DOHH2 (cell line): ENCODE data around the gene BRD7.
"Not testable (repeated sequence)": the region's sequence is repeated elsewhere in the genome, so short reads cannot be mapped to it uniquely, and the experiment has no call there.

Experiments used
- EZH2phosphoT487 ChIP-seq: fragments of 200-600 bp; sonication (generic); IDR thresholded peaks from 2 replicates; pipeline ENCODE4 v1.6.1; 2017; ENCODE audit warnings: borderline replicate concordance, mild to moderate bottlenecking, antibody characterized with exemption, low read length, moderate library complexity, mixed read lengths
- TF ChIP-seq, protein P1 (sequence below): fragments of 200-600 bp; sonication (generic); IDR thresholded peaks from one replicate; pipeline ENCODE4 v1.5.1; 2014; ENCODE audit warnings: antibody characterized with exemption, mild to moderate bottlenecking, low read depth, low read length; ENCODE audit not compliant: poor library complexity, severe bottlenecking

DNA sequence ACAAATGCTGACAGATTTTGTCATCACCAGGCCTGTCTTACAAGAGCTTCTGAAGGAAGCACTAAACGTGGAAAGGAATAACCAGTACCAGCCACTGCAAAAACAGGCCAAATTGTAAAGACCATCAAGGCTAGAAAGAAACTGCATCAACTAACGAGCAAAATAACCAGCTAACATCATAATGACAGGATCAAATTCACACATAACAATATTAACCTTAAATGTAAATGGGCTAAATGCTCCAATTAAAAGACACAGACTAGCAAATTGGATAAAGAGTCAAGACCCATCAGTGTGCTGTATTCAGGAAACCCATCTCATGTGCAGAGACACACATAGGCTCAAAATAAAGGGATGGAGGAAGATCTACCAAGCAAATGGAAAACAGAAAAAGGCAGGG, 23.6 kb downstream of the BRD7 start:
- TF ChIP-seq, protein P1, sequence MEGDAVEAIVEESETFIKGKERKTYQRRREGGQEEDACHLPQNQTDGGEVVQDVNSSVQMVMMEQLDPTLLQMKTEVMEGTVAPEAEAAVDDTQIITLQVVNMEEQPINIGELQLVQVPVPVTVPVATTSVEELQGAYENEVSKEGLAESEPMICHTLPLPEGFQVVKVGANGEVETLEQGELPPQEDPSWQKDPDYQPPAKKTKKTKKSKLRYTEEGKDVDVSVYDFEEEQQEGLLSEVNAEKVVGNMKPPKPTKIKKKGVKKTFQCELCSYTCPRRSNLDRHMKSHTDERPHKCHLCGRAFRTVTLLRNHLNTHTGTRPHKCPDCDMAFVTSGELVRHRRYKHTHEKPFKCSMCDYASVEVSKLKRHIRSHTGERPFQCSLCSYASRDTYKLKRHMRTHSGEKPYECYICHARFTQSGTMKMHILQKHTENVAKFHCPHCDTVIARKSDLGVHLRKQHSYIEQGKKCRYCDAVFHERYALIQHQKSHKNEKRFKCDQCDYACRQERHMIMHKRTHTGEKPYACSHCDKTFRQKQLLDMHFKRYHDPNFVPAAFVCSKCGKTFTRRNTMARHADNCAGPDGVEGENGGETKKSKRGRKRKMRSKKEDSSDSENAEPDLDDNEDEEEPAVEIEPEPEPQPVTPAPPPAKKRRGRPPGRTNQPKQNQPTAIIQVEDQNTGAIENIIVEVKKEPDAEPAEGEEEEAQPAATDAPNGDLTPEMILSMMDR, result not testable (repeated sequence)
- not testable (repeated sequence) for TF ChIP-seq EZH2phosphoT487
